Stomach (tissue), 9 donors: ENCODE results near the gene TRAPPC3. TPM values are rescaled to one million over a fixed set of nuclear protein-coding genes. Genes with fewer than 3 reads are reported as not detected.

ENCODE experiments used
- DNase-seq, 2 donors: peaks; one replicate each; pipeline versions ENCODE4 v3.0.0 to v3.0.0-alpha.2; 2013 to 2019
- H3K27ac ChIP-seq, 5 donors: fragments of 200-600 bp in 4 of 5; sonication (generic) in 4 of 5; one replicate each; pipeline ENCODE4 v1.5.1; 2013 to 2019; ENCODE audit warnings: mild to moderate bottlenecking in 1 of 5, moderate library complexity in 1 of 5
- H3K27me3 ChIP-seq, 3 donors: fragments of 200-600 bp; sonication (generic); one replicate each; pipeline ENCODE4 v1.5.1; 2017 to 2019; ENCODE audit warnings: mixed run types in 1 of 3
- H3K36me3 ChIP-seq, 4 donors: fragments of 200-600 bp; sonication (generic); 1 replicate in 3 of 4; 2 replicates in 1 of 4; pipeline ENCODE4 v1.5.1; 2016 to 2019
- H3K4me1 ChIP-seq, 4 donors: fragments of 200-600 bp; sonication (generic); one replicate each; pipeline ENCODE4 v1.5.1; 2016 to 2019
- H3K4me3 ChIP-seq, 4 donors: fragments of 200-600 bp; sonication (generic) in 3 of 4; one replicate each; pipeline ENCODE4 v1.5.1; 2016 to 2019; ENCODE audit warnings: mild to moderate bottlenecking in 1 of 4
- H3K9me3 ChIP-seq, 4 donors: fragments of 200-600 bp; sonication (generic); one replicate each; pipeline ENCODE4 v1.5.1; 2016 to 2019
- CTCF ChIP-seq, 7 experiments: fragments of 450-650 bp in 4 of 7; fragments of 200-600 bp in 3 of 7; sonication (generic) in 3 of 7; IDR thresholded peaks; one replicate each; pipeline ENCODE4 v1.5.1; 2016 to 2019; ENCODE audit warnings: antibody characterized with exemption in 7 of 7, control low read depth in 2 of 7, mild to moderate bottlenecking in 1 of 7
- EP300 ChIP-seq: sonication (generic); formaldehyde crosslinking; IDR thresholded peaks from one replicate; pipeline ENCODE4 v1.6.1; 2017; ENCODE audit warnings: antibody characterized with exemption
- POLR2A ChIP-seq, 4 donors: fragments of 450-650 bp; IDR thresholded peaks; one replicate each; pipeline ENCODE4 v1.6.1; 2016; ENCODE audit warnings: antibody characterized with exemption in 4 of 4, control low read depth in 2 of 4, mild to moderate bottlenecking in 1 of 4, moderate library complexity in 1 of 4
- POLR2AphosphoS5 ChIP-seq, 3 donors: sonication (generic); formaldehyde crosslinking; IDR thresholded peaks; one replicate each; pipeline ENCODE4 v1.6.1; 2016; ENCODE audit warnings: antibody characterized with exemption in 3 of 3
- WGBS, 5 donors: extraction: QIAGEN DNeasy Blood & Tissue Kit in 3 of 5; methylation state at CpG; one replicate each; pipeline versions ENCODE4 v1.1.5 to v1.1.7; 2013 to 2018; 5-methylcytosine and 5-hydroxymethylcytosine counted together
- intact Hi-C: fragments of 100-400 bp; cut with DNase I; formaldehyde crosslinking; loops from one replicate; pipeline ENCODE4 v1.15.1; 2023; ENCODE audit warnings: low total_unique reads
- polyA plus RNA-seq, 3 donors: library from polyadenylated mRNA; stranded (reverse); fragments of 200-250 nt; gene quantifications; one replicate each; pipeline ENCODE4 v1.2.3, GENCODE V29; 2013
- total RNA-seq, 5 donors: library from RNA; depleted of rRNA; stranded (reverse); fragments of >200 nt; gene quantifications; one replicate each; pipeline versions ENCODE4 v1.1.0 to v1.2.3, GENCODE V29; 2014 to 2016
- donor health status: healthy with polysubstance abuse.
- donor health status: Bipolar disorder and iron deficiency.
- donor health status: healthy.

Gene TRAPPC3
- total and polyA plus RNA-seq, 8 donors: 8.9 to 64.0 (median 60.9) TPM

DNA sequence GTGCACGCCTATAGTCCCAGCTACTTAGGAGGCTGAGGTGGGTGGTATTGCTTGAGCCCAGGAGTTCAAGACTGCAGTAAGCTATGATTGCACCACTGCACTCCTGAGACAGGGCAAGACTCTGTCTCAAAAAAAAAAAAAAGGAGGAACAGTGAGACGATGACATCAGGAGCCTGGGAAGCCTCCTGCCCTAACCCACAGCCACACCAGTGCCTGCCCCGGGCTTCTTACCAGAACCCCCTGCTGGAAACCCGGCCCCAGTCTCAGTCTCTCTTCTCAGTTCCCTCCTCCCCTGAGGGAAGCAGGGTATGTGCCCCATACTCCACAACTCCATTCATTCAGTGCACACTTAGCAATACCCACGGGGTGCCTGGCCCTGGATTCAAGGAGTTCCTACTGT is 33.4 kb downstream of the TRAPPC3 start:
- peak overlapping the region in 4 of 5 donors; percentile 64 to 83 (median 72) for H3K27ac ChIP-seq
- TF ChIP-seq CTCF (IDR thresholded peaks at IDR 0.05): no peak
- H3K27me3 ChIP-seq: no peaks in the 10 kb centered on the region
- peaks cover 16 to 59% (median 34%) of the 10 kb centered on the region in 4 donors for H3K4me1 ChIP-seq
- no peak for DNase-seq
- no peak overlapping the region for H3K4me3 ChIP-seq
- H3K9me3 ChIP-seq: no peaks in the 10 kb centered on the region
- no peaks in the 10 kb centered on the region for H3K36me3 ChIP-seq
- intact Hi-C loops: no loop called here
- WGBS, 5 donors: 67 to 73% (median 69%) methylated on average over 5 of the region's 5 CpGs

- Histone ChIP-seq H3K27me3 (no peaks in the 10 kb centered on the region), H3K9me3 (no peaks in the 10 kb centered on the region), H3K36me3 (no peaks in the 10 kb centered on the region), H3K4me3 (no peak overlapping the region), H3K27ac (peak overlapping the region; percentile 15 to 83 (median 71)), H3K4me1 (peaks cover 16 to 57% (median 33%) of the 10 kb centered on the region in 4 donors)
- DNase-seq: peak; percentile 61 to 67
- TF ChIP-seq CTCF (IDR thresholded peaks at IDR 0.05): no peak
- TF ChIP-seq POLR2A (IDR thresholded peaks at IDR 0.05): no peak
- TF ChIP-seq POLR2AphosphoS5 (IDR thresholded peaks at IDR 0.05): no peak
- TF ChIP-seq EP300: no peak
- WGBS, 5 donors: 22 to 60% (median 34%) methylated on average over 9 to 18 of the region's 18 CpGs
- intact Hi-C loops: no loop called here
Observed at GRCh38 chr1:36115200-36115669, 34.1 kb downstream of the TRAPPC3 start.

GRCh38 chr1:36114371-36114770 is 34.9 kb downstream of the TRAPPC3 start:
- 68 to 74% (median 72%) methylated on average over 5 of the region's 5 CpGs for WGBS, 5 donors
- H3K9me3 ChIP-seq: no peaks in the 10 kb centered on the region
- TF ChIP-seq POLR2A (IDR thresholded peaks at IDR 0.05) (no peak), CTCF (IDR thresholded peaks at IDR 0.05) (no peak), POLR2AphosphoS5 (IDR thresholded peaks at IDR 0.05) (no peak), EP300 (no peak)
- H3K27me3 ChIP-seq: no peaks in the 10 kb centered on the region
- peaks cover 16 to 48% (median 30%) of the 10 kb centered on the region in 4 donors for H3K4me1 ChIP-seq
- H3K36me3 ChIP-seq: no peaks in the 10 kb centered on the region
- intact Hi-C loops: no loop called here
- H3K27ac ChIP-seq: peak overlapping the region in 4 of 5 donors; percentile 64 to 83 (median 72)
- DNase-seq: no peak
- H3K4me3 ChIP-seq: no peak overlapping the region

- no peak for DNase-seq
- Histone ChIP-seq H3K27ac (no peak overlapping the region), H3K4me1 (peaks cover 16 to 41% (median 26%) of the 10 kb centered on the region in 4 donors), H3K4me3 (no peak overlapping the region), H3K27me3 (no peaks in the 10 kb centered on the region), H3K9me3 (no peaks in the 10 kb centered on the region), H3K36me3 (no peaks in the 10 kb centered on the region)
- intact Hi-C loops: no loop called here
- 85 to 90% (median 90%) methylated on average over 9 of the region's 9 CpGs for WGBS, 5 donors
- TF ChIP-seq POLR2AphosphoS5 (IDR thresholded peaks at IDR 0.05): no peak
- no peak for TF ChIP-seq CTCF (IDR thresholded peaks at IDR 0.05)
- no peak for TF ChIP-seq EP300
- TF ChIP-seq POLR2A (IDR thresholded peaks at IDR 0.05): no peak
Observed at GRCh38 chr1:36112823-36113222, 36.5 kb downstream of the TRAPPC3 start.
